GM10266 (cell line): ENCODE results near the gene TYRO3.

ENCODE experiments used
- DNase-seq: peaks from one replicate; pipeline ENCODE4 v3.0.0; 2012; ENCODE audit errors: extremely low spot score
- TF ChIP-seq, protein P1 (sequence below): IDR thresholded peaks from 2 replicates; pipeline ENCODE4 v1.5.1; 2012; ENCODE audit warnings: mild to moderate bottlenecking, low read depth; ENCODE audit not compliant: control insufficient read depth, insufficient read depth; ENCODE audit errors: missing control alignments

Gene TYRO3

DNA sequence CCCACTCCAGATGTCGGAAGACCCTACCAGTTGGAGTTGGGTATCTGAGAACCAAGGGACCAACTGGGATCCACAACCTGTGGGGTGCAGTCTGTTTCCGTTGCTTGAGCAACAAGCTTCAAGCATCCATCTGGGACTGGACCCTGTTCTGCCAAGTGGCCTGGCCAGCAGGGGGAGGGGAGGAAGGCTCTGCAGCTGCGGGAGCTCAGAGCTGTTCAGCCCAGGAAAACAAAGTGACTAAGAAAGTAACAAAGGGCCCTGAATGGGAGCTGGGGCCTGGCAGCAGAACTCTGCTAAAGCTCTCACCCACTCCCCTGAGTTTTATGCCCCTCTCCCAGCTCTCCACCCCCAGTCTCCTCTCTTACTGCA, 2.7 kb downstream of the TYRO3 start:
- TF ChIP-seq, protein P1, sequence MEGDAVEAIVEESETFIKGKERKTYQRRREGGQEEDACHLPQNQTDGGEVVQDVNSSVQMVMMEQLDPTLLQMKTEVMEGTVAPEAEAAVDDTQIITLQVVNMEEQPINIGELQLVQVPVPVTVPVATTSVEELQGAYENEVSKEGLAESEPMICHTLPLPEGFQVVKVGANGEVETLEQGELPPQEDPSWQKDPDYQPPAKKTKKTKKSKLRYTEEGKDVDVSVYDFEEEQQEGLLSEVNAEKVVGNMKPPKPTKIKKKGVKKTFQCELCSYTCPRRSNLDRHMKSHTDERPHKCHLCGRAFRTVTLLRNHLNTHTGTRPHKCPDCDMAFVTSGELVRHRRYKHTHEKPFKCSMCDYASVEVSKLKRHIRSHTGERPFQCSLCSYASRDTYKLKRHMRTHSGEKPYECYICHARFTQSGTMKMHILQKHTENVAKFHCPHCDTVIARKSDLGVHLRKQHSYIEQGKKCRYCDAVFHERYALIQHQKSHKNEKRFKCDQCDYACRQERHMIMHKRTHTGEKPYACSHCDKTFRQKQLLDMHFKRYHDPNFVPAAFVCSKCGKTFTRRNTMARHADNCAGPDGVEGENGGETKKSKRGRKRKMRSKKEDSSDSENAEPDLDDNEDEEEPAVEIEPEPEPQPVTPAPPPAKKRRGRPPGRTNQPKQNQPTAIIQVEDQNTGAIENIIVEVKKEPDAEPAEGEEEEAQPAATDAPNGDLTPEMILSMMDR, result no peak
- no peak for DNase-seq

DNA sequence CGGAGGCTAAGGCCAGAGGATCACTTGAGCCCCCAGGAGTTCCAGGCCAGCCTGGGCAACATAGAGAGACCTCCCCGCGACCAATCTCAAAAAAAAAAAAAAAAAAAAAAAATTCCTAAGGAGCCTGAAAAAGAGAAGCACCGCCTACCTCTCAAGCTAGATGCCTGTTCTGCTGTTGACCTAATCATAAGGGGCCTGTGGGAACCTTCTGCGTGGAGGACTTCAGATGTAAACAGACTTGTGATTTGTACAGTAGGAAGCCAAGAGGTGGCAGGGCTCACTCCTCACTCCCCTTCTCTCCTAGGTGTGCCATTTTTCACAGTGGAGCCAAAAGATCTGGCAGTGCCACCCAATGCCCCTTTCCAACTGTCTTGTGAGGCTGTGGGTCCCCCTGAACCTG, 3.2 kb downstream of the TYRO3 start:
- no peak for DNase-seq
- TF ChIP-seq, protein P1, result no peak

DNA sequence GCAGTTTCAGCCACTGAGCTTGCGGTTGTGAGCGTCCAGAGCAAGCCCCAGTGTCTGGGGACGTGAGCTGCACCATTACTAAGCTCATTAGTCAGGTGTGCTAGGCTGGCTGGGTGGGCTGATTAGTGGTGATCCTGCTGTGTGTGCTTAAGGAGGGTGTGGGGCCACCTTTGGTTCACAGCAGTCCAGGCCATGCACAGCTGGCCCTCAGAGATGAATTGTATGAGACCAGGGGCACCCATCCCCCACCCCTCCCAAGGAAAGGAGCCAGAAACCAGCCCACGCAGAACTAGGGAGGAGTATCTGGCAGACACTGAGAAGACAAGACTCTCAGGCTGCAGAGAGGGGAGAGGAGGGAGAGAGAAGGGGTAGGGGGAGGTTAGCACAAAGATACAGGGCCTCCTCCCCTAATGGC, 3.8 kb downstream of the TYRO3 start:
- TF ChIP-seq, protein P1, result no peak
- DNase-seq, result no peak

DNA sequence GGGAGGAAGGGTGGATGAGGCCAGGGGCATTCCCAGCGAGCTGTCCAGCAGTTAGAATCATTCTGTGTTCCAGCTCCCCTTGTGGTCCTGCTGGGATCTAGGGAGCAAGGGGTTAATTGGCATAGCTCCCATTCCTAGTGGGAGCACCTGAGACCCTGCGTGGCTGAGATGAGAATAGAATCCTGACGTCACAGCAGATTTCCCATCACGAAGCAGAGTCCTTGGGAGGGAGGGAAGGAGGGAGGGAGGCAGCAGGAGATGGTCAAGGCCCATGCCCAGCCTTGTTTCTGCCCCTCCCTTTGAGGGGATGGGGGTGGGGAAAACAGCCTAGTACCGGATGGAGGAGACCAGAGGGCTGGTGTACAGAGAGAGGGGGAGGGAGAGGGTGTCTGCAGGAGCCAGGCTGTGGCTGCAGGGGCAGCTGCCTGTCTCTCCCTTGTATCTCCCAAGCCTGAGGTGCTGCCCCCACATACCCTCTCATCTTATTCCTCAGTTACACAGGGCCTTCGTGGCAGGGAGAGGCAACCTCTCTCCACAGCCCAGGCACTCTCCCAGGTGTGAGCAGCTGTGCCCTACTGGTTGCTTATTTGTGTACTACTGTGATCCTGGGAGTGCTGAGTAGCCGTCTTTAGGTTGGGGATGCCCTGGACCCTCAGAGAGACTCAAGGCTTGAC, 5.4 kb downstream of the TYRO3 start:
- no peak for DNase-seq
- TF ChIP-seq, protein P1, result no peak

DNA sequence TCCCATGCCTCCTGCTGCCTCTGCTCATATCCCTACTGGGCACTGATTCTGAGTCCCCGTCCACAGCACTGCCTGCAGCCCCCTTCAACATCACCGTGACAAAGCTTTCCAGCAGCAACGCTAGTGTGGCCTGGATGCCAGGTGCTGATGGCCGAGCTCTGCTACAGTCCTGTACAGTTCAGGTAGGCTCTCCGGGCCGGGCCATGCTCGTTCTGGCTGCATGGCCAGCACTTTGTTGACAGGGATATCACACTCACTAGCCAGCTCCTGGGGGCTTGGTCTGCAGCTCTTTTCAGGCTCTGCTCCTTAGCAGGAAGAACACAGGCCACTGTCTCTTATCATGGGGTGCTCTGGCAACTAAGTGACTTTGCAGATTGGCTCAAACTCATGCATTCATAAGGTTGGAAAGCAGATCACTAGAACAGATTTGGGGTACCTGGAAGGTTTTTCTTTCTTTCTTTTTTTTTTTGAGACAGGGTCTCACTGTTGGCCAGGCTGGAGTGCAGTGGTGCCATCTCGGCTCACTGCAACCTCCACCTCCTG, 6.0 kb downstream of the TYRO3 start:
- no peak for DNase-seq
- TF ChIP-seq, protein P1, result no peak

DNA sequence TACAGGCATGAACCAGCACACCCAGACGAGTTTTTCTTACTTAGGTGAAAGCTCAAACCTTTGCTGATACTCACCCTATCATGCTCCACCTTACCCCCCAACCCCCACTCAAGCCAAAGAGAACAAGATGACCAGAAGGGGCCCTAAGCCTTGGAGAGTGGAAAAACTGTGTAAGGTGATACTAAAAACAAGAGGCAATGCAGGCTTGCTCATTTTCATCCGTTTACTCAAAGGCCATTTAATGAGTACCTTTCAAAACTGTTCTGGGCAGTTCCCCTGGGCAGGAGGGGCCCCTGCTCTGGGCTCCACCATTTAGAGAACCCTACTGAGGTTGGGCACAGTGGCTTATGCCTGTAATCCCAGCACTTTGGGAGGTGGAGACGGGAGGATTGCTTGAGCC, 6.7 kb downstream of the TYRO3 start:
- DNase-seq, result no peak
- TF ChIP-seq, protein P1, result no peak

DNA sequence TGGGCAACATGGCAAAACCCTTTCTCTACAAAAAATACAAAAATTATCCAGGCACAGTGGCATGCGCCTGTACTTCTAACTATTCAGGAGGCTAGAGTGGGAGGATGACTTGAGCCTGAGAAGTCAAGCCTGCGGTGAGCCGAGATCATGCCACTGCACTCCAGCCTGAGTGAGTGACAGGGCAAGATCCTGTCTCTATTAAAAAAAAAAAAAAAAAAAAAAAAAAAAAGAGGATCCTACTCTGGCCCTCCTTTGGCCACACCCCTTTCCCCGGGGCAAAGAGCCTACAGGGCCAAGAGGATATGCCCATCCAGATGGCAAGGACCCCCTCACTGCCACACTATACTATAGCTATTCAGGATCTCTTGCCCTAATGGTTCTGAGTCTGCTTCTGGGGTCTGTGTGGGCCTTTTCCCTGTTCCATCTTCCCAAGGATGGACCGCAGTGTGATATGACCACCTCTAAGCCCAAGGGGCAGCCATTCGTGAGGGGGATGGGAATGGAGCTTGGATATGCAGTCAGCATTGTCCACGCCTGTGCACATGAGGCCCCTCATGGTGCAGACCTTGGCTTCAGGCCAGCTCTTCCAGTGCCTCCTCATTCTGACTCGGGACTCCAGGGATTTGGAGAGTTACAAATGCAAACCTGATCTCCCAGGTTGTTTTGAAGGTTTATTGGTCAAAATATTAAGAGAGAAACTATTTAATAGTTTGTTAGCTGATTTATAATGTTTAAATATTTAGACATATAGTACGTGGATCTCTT, 7.3 kb downstream of the TYRO3 start:
- TF ChIP-seq, protein P1, result no peak
- no peak for DNase-seq
